ENCODE results near the gene PSMB4.
"Not testable (repeated sequence)": the region's sequence is repeated elsewhere in the genome, so short reads cannot be mapped to it uniquely, and the experiment has no call there.

PSMB4 gene

DNA sequence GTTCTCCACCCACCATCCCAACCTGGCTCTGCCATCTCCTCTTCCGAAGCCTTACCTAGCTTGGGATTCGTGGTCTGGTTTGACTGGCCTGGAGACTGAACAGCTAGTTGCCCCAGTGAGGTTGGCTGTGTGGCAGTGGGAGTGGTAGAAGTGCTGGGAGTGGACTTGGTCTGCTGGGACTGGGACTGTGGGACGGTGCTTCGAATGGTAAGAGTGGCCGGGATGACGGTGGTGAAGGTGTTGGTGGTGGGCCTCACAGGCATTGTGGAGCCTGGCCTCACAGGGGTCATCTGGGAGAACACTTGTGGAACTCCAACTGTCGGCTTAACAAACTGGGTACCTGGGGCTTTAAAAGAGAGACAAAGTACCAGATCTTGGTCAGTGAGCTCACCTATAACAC is 28.7 kb downstream of the PSMB4 start:
- TF ChIP-seq TOX (CRISPR knock-in tag; IDR thresholded peaks at IDR 0.05; ENCODE audit: borderline replicate concordance) (no peak), ISL1 (CRISPR knock-in tag; IDR thresholded peaks at IDR 0.05) (no peak), BACH2 (CRISPR knock-in tag; IDR thresholded peaks at IDR 0.05; ENCODE audit: borderline replicate concordance) (no peak), SNAI2 (CRISPR knock-in tag; IDR thresholded peaks at IDR 0.05) (no peak), ZFP3 (CRISPR knock-in tag; IDR thresholded peaks at IDR 0.05) (no peak), ESRRG (CRISPR knock-in tag; IDR thresholded peaks at IDR 0.05) (no peak), PPARA (CRISPR knock-in tag; IDR thresholded peaks at IDR 0.05; ENCODE audit: borderline replicate concordance) (no peak), GLIS3 (CRISPR knock-in tag; IDR thresholded peaks at IDR 0.05) (no peak), ZNF565 (CRISPR knock-in tag; conservative IDR thresholded peaks at IDR 0.05; ENCODE audit: low read depth) (no peak), ZNF70 (CRISPR knock-in tag; IDR thresholded peaks at IDR 0.05) (no peak), ZNF8 (CRISPR knock-in tag; IDR thresholded peaks at IDR 0.05) (no peak), TCF4 (CRISPR knock-in tag; IDR thresholded peaks at IDR 0.05; ENCODE audit: borderline replicate concordance) (no peak)
- TF ChIP-seq, protein P1, sequence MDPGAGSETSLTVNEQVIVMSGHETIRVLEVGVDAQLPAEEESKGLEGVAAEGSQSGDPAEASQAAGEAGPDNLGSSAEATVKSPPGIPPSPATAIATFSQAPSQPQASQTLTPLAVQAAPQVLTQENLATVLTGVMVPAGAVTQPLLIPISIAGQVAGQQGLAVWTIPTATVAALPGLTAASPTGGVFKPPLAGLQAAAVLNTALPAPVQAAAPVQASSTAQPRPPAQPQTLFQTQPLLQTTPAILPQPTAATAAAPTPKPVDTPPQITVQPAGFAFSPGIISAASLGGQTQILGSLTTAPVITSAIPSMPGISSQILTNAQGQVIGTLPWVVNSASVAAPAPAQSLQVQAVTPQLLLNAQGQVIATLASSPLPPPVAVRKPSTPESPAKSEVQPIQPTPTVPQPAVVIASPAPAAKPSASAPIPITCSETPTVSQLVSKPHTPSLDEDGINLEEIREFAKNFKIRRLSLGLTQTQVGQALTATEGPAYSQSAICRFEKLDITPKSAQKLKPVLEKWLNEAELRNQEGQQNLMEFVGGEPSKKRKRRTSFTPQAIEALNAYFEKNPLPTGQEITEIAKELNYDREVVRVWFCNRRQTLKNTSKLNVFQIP (CRISPR knock-in tag; IDR thresholded peaks at IDR 0.05; ENCODE audit: borderline replicate concordance, low read depth): no peak
- TF ChIP-seq, protein P2, sequence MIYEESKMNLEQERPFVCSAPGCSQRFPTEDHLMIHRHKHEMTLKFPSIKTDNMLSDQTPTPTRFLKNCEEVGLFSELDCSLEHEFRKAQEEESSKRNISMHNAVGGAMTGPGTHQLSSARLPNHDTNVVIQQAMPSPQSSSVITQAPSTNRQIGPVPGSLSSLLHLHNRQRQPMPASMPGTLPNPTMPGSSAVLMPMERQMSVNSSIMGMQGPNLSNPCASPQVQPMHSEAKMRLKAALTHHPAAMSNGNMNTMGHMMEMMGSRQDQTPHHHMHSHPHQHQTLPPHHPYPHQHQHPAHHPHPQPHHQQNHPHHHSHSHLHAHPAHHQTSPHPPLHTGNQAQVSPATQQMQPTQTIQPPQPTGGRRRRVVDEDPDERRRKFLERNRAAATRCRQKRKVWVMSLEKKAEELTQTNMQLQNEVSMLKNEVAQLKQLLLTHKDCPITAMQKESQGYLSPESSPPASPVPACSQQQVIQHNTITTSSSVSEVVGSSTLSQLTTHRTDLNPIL (CRISPR knock-in tag; IDR thresholded peaks at IDR 0.05; ENCODE audit: low read depth): no peak
- no peak for ATAC-seq

DNA sequence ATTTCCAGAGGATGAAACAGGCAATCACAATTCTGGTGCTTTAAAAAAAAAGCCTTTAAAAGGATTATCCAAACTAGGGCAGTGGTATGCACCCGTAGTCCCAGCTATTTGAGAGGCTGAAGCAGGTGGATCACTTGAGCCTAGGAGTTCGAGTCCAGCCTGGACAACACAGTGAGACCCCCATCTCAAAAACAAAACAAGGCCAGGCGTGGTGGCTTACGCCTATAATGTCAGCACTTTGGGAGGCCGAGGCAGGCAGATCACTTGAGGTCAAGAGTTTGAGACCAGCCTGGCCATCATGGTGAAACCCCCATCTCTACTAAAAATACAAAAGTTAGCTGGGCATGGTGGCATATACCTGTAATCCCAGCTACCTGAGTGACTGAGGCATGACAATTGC is 34.5 kb downstream of the PSMB4 start:
- not testable (repeated sequence) for ATAC-seq

DNA sequence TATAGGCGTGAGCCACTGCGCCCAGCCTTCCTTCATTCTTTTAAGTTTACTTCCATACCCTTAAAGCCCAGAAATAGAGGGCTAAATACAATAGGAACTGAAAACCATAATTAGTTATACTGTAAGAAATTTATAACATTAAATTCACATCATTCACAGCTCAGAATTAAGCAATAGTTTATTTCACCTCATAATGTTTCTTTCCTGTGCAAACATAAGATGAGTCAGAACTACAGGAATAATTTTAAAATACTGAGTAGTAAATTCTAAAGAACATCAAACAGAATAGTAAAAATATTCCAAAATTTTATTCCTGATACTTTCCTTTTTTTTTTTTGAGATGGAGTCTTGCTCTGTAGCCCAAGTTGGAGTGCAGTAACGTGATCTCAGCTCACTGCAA is 35.8 kb downstream of the PSMB4 start:
- no peak for ATAC-seq
- no peak for TF ChIP-seq BACH2 (CRISPR knock-in tag; IDR thresholded peaks at IDR 0.05; ENCODE audit: borderline replicate concordance)
- TF ChIP-seq TCF4 (CRISPR knock-in tag; IDR thresholded peaks at IDR 0.05; ENCODE audit: borderline replicate concordance): no peak
- no peak for TF ChIP-seq PPARA (CRISPR knock-in tag; IDR thresholded peaks at IDR 0.05; ENCODE audit: borderline replicate concordance)
- TF ChIP-seq ZNF8 (CRISPR knock-in tag; IDR thresholded peaks at IDR 0.05): no peak
- TF ChIP-seq GLIS3 (CRISPR knock-in tag; IDR thresholded peaks at IDR 0.05): no peak
- no peak for TF ChIP-seq ZFP3 (CRISPR knock-in tag; IDR thresholded peaks at IDR 0.05)
- no peak for TF ChIP-seq CSDC2 (CRISPR knock-in tag; IDR thresholded peaks at IDR 0.05)
- no peak for TF ChIP-seq ZC3H10 (CRISPR knock-in tag; IDR thresholded peaks at IDR 0.05)
- TF ChIP-seq ESRRG (CRISPR knock-in tag; IDR thresholded peaks at IDR 0.05): no peak

DNA sequence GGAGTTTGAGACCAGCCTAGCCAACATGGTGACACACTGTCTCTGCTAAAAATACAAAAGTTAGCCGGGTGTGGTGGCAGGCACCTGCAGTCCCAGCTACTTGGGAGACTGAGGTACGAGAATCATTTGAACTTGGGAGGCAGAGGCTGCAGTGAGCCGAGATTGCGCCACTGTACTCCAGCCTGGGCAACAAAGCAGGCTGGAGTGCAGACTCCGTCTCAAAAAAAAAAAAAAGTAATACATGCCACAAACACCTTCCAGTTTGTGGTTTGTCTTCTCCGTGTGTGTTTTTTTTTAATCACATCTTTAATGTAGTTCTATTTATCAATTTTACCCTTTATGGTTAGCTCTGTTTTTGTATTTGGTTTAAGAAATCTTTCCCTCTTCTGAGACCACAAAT is 37.6 kb downstream of the PSMB4 start:
- no peak for TF ChIP-seq SNAI2 (CRISPR knock-in tag; IDR thresholded peaks at IDR 0.05)
- TF ChIP-seq, protein P2 (CRISPR knock-in tag; IDR thresholded peaks at IDR 0.05; ENCODE audit: low read depth): no peak
- no peak for TF ChIP-seq ZNF565 (CRISPR knock-in tag; conservative IDR thresholded peaks at IDR 0.05; ENCODE audit: low read depth)
- TF ChIP-seq, protein P3, sequence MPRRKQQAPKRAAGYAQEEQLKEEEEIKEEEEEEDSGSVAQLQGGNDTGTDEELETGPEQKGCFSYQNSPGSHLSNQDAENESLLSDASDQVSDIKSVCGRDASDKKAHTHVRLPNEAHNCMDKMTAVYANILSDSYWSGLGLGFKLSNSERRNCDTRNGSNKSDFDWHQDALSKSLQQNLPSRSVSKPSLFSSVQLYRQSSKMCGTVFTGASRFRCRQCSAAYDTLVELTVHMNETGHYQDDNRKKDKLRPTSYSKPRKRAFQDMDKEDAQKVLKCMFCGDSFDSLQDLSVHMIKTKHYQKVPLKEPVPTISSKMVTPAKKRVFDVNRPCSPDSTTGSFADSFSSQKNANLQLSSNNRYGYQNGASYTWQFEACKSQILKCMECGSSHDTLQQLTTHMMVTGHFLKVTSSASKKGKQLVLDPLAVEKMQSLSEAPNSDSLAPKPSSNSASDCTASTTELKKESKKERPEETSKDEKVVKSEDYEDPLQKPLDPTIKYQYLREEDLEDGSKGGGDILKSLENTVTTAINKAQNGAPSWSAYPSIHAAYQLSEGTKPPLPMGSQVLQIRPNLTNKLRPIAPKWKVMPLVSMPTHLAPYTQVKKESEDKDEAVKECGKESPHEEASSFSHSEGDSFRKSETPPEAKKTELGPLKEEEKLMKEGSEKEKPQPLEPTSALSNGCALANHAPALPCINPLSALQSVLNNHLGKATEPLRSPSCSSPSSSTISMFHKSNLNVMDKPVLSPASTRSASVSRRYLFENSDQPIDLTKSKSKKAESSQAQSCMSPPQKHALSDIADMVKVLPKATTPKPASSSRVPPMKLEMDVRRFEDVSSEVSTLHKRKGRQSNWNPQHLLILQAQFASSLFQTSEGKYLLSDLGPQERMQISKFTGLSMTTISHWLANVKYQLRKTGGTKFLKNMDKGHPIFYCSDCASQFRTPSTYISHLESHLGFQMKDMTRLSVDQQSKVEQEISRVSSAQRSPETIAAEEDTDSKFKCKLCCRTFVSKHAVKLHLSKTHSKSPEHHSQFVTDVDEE (CRISPR knock-in tag; IDR thresholded peaks at IDR 0.05): no peak
- TF ChIP-seq OSR1 (CRISPR knock-in tag; IDR thresholded peaks at IDR 0.05): no peak
- no peak for TF ChIP-seq TOX (CRISPR knock-in tag; IDR thresholded peaks at IDR 0.05; ENCODE audit: borderline replicate concordance)
- TF ChIP-seq, protein P4, sequence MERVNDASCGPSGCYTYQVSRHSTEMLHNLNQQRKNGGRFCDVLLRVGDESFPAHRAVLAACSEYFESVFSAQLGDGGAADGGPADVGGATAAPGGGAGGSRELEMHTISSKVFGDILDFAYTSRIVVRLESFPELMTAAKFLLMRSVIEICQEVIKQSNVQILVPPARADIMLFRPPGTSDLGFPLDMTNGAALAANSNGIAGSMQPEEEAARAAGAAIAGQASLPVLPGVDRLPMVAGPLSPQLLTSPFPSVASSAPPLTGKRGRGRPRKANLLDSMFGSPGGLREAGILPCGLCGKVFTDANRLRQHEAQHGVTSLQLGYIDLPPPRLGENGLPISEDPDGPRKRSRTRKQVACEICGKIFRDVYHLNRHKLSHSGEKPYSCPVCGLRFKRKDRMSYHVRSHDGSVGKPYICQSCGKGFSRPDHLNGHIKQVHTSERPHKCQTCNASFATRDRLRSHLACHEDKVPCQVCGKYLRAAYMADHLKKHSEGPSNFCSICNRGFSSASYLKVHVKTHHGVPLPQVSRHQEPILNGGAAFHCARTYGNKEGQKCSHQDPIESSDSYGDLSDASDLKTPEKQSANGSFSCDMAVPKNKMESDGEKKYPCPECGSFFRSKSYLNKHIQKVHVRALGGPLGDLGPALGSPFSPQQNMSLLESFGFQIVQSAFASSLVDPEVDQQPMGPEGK (CRISPR knock-in tag; IDR thresholded peaks at IDR 0.05; ENCODE audit: borderline replicate concordance): no peak
- TF ChIP-seq, protein P1 (CRISPR knock-in tag; IDR thresholded peaks at IDR 0.05; ENCODE audit: borderline replicate concordance, low read depth): no peak
- no peak for TF ChIP-seq RARB (CRISPR knock-in tag; IDR thresholded peaks at IDR 0.05)
- TF ChIP-seq ZFP30 (CRISPR knock-in tag; IDR thresholded peaks at IDR 0.05): no peak
- no peak for TF ChIP-seq BACH2 (CRISPR knock-in tag; IDR thresholded peaks at IDR 0.05; ENCODE audit: borderline replicate concordance)
- TF ChIP-seq ZNF70 (CRISPR knock-in tag; IDR thresholded peaks at IDR 0.05): no peak
- no peak for TF ChIP-seq ZNF8 (CRISPR knock-in tag; IDR thresholded peaks at IDR 0.05)
- TF ChIP-seq ESRRG (CRISPR knock-in tag; IDR thresholded peaks at IDR 0.05): no peak
- no peak for TF ChIP-seq ARNTL (CRISPR knock-in tag; IDR thresholded peaks at IDR 0.05; ENCODE audit: borderline replicate concordance, low read depth)
- ATAC-seq: no peak

DNA sequence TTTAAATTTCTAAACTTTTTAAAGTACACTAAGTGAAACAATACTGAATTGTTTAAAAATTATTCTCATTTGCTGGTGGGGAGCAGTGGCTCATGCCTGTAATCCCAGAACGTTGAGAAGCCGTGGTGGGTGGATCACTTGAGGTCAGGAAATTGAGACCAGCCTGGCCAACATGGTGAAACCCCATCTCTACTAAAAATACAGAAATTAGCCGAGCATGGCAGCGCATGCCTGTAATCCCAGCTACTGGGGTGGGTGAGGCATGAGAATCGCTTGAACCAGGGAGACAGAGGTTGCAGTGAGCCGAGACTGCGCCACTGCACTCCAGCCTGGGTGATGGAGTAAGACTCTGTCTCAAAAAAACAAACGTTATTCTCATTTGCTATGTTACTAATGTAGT is 38.0 kb downstream of the PSMB4 start:
- ATAC-seq: not testable (repeated sequence)
